CD4-positive, alpha-beta memory T cell (primary cell): ENCODE data around the gene CLPX. TPM values are rescaled to one million over a fixed set of nuclear protein-coding genes. Genes with fewer than 3 reads are reported as not detected.

Source experiments
- CTCF ChIA-PET: fragments of 350-600 bp; sonication (Branson Sonifier 250); formaldehyde crosslinking; loops from one replicate; lab custom pipeline; 2021; ENCODE audit warnings: inconsistent platforms; ENCODE audit not compliant: partially characterized antibody; lab: Charles Lee
- POLR2A ChIA-PET: fragments of 350-600 bp; sonication (Branson Sonifier 250); formaldehyde crosslinking; loops from one replicate; lab custom pipeline; 2021; ENCODE audit not compliant: partially characterized antibody; lab: Charles Lee
- DNase-seq, 5 donors: peaks; one replicate each; pipeline versions ENCODE4 v3.0.0 to v3.0.0-alpha.2; 2020 to 2022; ENCODE audit warnings: mixed read lengths in 1 of 5
- H3K27ac ChIP-seq: one replicate; pipeline ENCODE4 v1.7.0; 2013; ENCODE audit warnings: low read depth, low read length
- H3K27me3 ChIP-seq: 2 replicates; pipeline ENCODE4 v1.7.0; 2013; ENCODE audit warnings: mild to moderate bottlenecking, low read length, moderate library complexity; ENCODE audit not compliant: insufficient read depth
- H3K36me3 ChIP-seq: 2 replicates; pipeline ENCODE4 v1.7.0; 2013; ENCODE audit warnings: mild to moderate bottlenecking, low read length, moderate library complexity; ENCODE audit not compliant: insufficient read depth
- H3K4me1 ChIP-seq: 2 replicates; pipeline ENCODE4 v1.7.0; 2013; ENCODE audit warnings: mild to moderate bottlenecking, low read length, moderate library complexity; ENCODE audit not compliant: insufficient read depth
- H3K4me3 ChIP-seq, 2 donors: one replicate each; pipeline ENCODE4 v1.7.0; 2013; ENCODE audit warnings: low read length in 2 of 2, mild to moderate bottlenecking in 1 of 2
- H3K9me3 ChIP-seq, 2 donors: one replicate each; pipeline ENCODE4 v1.7.0; 2013; ENCODE audit warnings: low read length in 2 of 2, control low read depth in 1 of 2; ENCODE audit not compliant: control insufficient read depth in 1 of 2
- H3K27ac Mint-ChIP-seq, 7 donors: one replicate each; pipeline ENCODE4 v1.8.0; 2020 to 2021; ENCODE audit warnings: mixed read lengths in 7 of 7, mild to moderate bottlenecking in 6 of 7, inconsistent platforms in 3 of 7, moderate library complexity in 3 of 7
- H3K27me3 Mint-ChIP-seq, 2 donors: one replicate each; pipeline ENCODE4 v1.8.0; 2020 to 2021; ENCODE audit warnings: mixed read lengths in 2 of 2
- H3K36me3 Mint-ChIP-seq, 2 donors: one replicate each; pipeline ENCODE4 v1.8.0; 2020 to 2021; ENCODE audit warnings: mixed read lengths in 2 of 2, inconsistent platforms in 1 of 2, mild to moderate bottlenecking in 1 of 2
- H3K4me1 Mint-ChIP-seq, 4 donors: one replicate each; pipeline ENCODE4 v1.8.0; 2020 to 2021; ENCODE audit warnings: mixed read lengths in 4 of 4, mild to moderate bottlenecking in 1 of 4
- H3K4me3 Mint-ChIP-seq, 8 donors: one replicate each; pipeline ENCODE4 v1.8.0; 2020 to 2021; ENCODE audit warnings: mixed read lengths in 8 of 8, mild to moderate bottlenecking in 7 of 8, moderate library complexity in 6 of 8, inconsistent platforms in 3 of 8
- H3K9me3 Mint-ChIP-seq, 8 donors: one replicate each; pipeline ENCODE4 v1.8.0; 2020 to 2021; ENCODE audit warnings: mixed read lengths in 8 of 8, mild to moderate bottlenecking in 5 of 8, inconsistent platforms in 3 of 8, moderate library complexity in 1 of 8
- intact Hi-C: fragments of 100-400 bp; cut with micrococcal nuclease; formaldehyde crosslinking; loops from one replicate; pipeline ENCODE4 v1.15.1; 2023
- polyA plus RNA-seq, 2 donors: library from polyadenylated mRNA; unstranded; fragments of 300-500 nt; fragmentation: Illumina TruSeq; gene quantifications; one replicate each; pipeline ENCODE4 v1.2.3, GENCODE V29; 2021
- total RNA-seq, 2 experiments: library from RNA; stranded (reverse); gene quantifications; one replicate each; pipeline ENCODE4 v1.2.3, GENCODE V29; 2021

CLPX gene
- total and polyA plus RNA-seq, 4 experiments from 2014 or later = 28.1 to 52.4 (median 40.6) TPM

- Mint-ChIP-seq H3K4me3 (no peak overlapping the region), H3K4me1 (no peaks in the 10 kb centered on the region), H3K36me3 (no peaks in the 10 kb centered on the region), H3K27ac (no peak overlapping the region), H3K27me3 (peaks cover 2 to 4% of the 10 kb centered on the region in 2 donors), H3K9me3 (peaks cover 0 to 2% (median 0%) of the 10 kb centered on the region in 8 donors)
- intact Hi-C loops = no loop called here
- Histone ChIP-seq H3K4me3 (no peak overlapping the region), H3K36me3 (no peaks in the 10 kb centered on the region), H3K4me1 (no peaks in the 10 kb centered on the region), H3K27me3 (no peaks in the 10 kb centered on the region), H3K27ac (no peak overlapping the region), H3K9me3 (no peaks in the 10 kb centered on the region)
- no peak for DNase-seq
- CTCF ChIA-PET = no interaction called here
- POLR2A ChIA-PET = no interaction called here
These were observed 21.6 kb upstream of the CLPX start for GRCh38 chr15:65206750-65207149.

DNA sequence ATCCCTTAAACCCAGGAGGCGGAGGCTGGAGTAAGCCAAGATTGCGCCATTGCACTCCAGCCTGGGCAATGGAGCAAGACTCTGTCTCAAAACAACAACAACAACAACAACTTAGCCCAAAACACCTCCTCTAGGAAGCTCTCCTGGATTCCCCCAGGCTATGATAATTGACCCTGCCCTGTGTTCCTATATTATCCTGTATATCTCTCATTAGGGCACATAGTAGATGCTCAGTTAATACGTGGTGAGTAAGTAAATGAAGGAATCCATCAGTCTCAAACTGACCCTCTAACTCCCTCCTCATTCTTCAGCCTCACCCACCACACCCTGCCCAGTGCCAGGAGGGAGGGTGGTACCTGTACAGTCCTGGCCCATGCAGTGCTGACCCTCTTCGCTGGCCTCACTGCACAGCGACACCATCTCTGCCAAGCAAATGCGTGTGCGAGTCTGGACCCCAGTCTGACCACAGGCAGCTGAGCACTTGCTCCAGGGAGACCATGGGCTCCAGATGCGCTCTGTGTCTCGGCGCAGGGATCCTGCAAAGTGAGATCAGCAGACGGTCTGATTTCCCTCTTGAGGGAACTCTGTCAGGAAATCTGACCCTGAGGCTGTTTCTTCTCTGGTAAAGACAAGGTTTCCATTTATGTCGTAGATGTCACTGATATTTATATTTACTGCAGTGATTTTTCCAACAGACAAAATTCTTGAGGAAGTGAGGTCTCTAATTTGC is 20.0 kb upstream of the CLPX start:
- intact Hi-C loops = no loop called here
- H3K27ac Mint-ChIP-seq = no peak overlapping the region
- Histone ChIP-seq H3K9me3 (no peaks in the 10 kb centered on the region), H3K27ac (no peak overlapping the region), H3K36me3 (no peaks in the 10 kb centered on the region), H3K4me3 (no peak overlapping the region), H3K27me3 (no peaks in the 10 kb centered on the region), H3K4me1 (no peaks in the 10 kb centered on the region)
- no peak for DNase-seq
- H3K4me1 Mint-ChIP-seq = no peaks in the 10 kb centered on the region
- CTCF ChIA-PET = no interaction called here
- H3K27me3 Mint-ChIP-seq = peaks cover 2 to 4% of the 10 kb centered on the region in 2 donors
- POLR2A ChIA-PET = interaction anchor here (0.5 to 0.6 kb wide), 2 partner anchors 791 to 1080 kb away, joined by 3 read pairs; no protein-coding TSS in a partner anchor
- no peaks in the 10 kb centered on the region for H3K36me3 Mint-ChIP-seq
- peaks cover 0 to 2% (median 0%) of the 10 kb centered on the region in 8 donors for H3K9me3 Mint-ChIP-seq
- no peak overlapping the region for H3K4me3 Mint-ChIP-seq

DNA sequence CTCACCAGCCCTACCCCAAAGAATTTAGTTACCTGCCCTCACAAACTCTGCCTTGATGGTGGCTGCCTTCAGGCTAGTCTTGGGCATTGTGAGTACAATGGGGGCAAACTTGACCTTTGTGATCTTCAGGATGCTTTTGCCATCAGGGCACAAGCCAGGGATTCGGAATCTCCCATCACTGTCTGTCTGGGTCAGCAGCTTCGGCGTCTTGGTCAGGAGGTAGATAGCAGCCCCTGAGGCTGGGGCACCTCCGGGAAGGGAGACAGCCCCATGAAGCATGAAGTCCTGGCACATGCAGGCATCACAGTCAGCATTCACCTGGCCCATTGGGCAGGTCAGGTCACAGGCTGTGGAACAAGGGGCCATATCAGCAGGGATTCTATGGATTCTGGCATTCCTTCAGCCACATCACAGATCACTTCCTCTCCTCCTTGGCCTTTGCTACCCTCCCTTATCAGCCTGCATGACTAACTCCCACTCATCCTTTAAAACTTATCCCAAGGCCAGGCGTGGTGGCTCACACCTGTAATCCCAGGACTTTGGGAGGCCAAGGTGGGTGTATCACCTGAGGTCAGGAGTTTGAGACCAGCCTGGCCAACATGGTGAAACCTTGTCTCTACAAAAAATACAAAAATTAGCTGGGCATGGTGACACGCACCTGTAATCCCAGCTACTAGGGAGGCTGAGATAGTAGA is 19.2 kb upstream of the CLPX start:
- H3K4me3 ChIP-seq = no peak overlapping the region
- H3K9me3 ChIP-seq = no peaks in the 10 kb centered on the region
- no peaks in the 10 kb centered on the region for H3K4me1 ChIP-seq
- peaks cover 0 to 2% (median 0%) of the 10 kb centered on the region in 8 donors for H3K9me3 Mint-ChIP-seq
- POLR2A ChIA-PET = interaction anchor here (0.5 to 0.6 kb wide), 2 partner anchors 792 to 1080 kb away, joined by 3 read pairs; no protein-coding TSS in a partner anchor
- H3K4me1 Mint-ChIP-seq = no peaks in the 10 kb centered on the region
- DNase-seq = no peak
- CTCF ChIA-PET = no interaction called here
- intact Hi-C loops = no loop called here
- peaks cover 2 to 4% of the 10 kb centered on the region in 2 donors for H3K27me3 Mint-ChIP-seq
- H3K36me3 Mint-ChIP-seq = no peaks in the 10 kb centered on the region
- no peak overlapping the region for H3K27ac Mint-ChIP-seq
- H3K4me3 Mint-ChIP-seq = no peak overlapping the region
- H3K36me3 ChIP-seq = no peaks in the 10 kb centered on the region
- no peaks in the 10 kb centered on the region for H3K27me3 ChIP-seq
- no peak overlapping the region for H3K27ac ChIP-seq

- Mint-ChIP-seq H3K27ac (no peak overlapping the region), H3K36me3 (no peaks in the 10 kb centered on the region), H3K9me3 (peaks cover 0 to 2% (median 0%) of the 10 kb centered on the region in 8 donors), H3K4me1 (no peaks in the 10 kb centered on the region), H3K4me3 (no peak overlapping the region), H3K27me3 (peaks cover 0 to 2% of the 10 kb centered on the region in 2 donors)
- H3K4me3 ChIP-seq = no peak overlapping the region
- intact Hi-C loops = no loop called here
- no peaks in the 10 kb centered on the region for H3K27me3 ChIP-seq
- H3K27ac ChIP-seq = no peak overlapping the region
- H3K9me3 ChIP-seq = no peaks in the 10 kb centered on the region
- ChIA-PET CTCF (interaction anchor here (0.6 kb wide), 1 partner anchor 203 kb away, joined by 3 read pairs; no protein-coding TSS in a partner anchor), POLR2A (no interaction called here)
- no peaks in the 10 kb centered on the region for H3K36me3 ChIP-seq
- DNase-seq = no peak
- H3K4me1 ChIP-seq = no peaks in the 10 kb centered on the region
These were observed 16.8 kb upstream of the CLPX start for GRCh38 chr15:65201918-65202317.

GRCh38 chr15:65198571-65198970 is 13.4 kb upstream of the CLPX start:
- peaks cover 0 to 4% (median 0%) of the 10 kb centered on the region in 8 donors for H3K9me3 Mint-ChIP-seq
- H3K27me3 Mint-ChIP-seq = no peaks in the 10 kb centered on the region
- no peaks in the 10 kb centered on the region for H3K4me1 Mint-ChIP-seq
- no peak overlapping the region for H3K27ac Mint-ChIP-seq
- no peak for DNase-seq
- H3K27ac ChIP-seq = no peak overlapping the region
- no peaks in the 10 kb centered on the region for H3K4me1 ChIP-seq
- no peaks in the 10 kb centered on the region for H3K36me3 ChIP-seq
- H3K4me3 Mint-ChIP-seq = no peak overlapping the region
- H3K36me3 Mint-ChIP-seq = no peaks in the 10 kb centered on the region
- no peaks in the 10 kb centered on the region for H3K27me3 ChIP-seq
- intact Hi-C loops = no loop called here
- no peak overlapping the region for H3K4me3 ChIP-seq
- ChIA-PET POLR2A (no interaction called here), CTCF (no interaction called here)
- no peaks in the 10 kb centered on the region for H3K9me3 ChIP-seq

- no peaks in the 10 kb centered on the region for H3K9me3 ChIP-seq
- intact Hi-C loops = no loop called here
- Mint-ChIP-seq H3K4me3 (no peak overlapping the region), H3K9me3 (peaks cover 0 to 2% (median 0%) of the 10 kb centered on the region in 8 donors), H3K27ac (no peak overlapping the region), H3K36me3 (no peaks in the 10 kb centered on the region), H3K4me1 (no peaks in the 10 kb centered on the region), H3K27me3 (no peaks in the 10 kb centered on the region)
- no peak overlapping the region for H3K4me3 ChIP-seq
- H3K4me1 ChIP-seq = no peaks in the 10 kb centered on the region
- no peaks in the 10 kb centered on the region for H3K36me3 ChIP-seq
- ChIA-PET CTCF (interaction anchor here (1.2 kb wide), 1 partner anchor 405 kb away, joined by 3 read pairs; no protein-coding TSS in a partner anchor), POLR2A (no interaction called here)
- no peaks in the 10 kb centered on the region for H3K27me3 ChIP-seq
- DNase-seq = no peak
- H3K27ac ChIP-seq = no peak overlapping the region
These were observed 12.1 kb upstream of the CLPX start for GRCh38 chr15:65197337-65197645.

- Histone ChIP-seq H3K9me3 (no peaks in the 10 kb centered on the region), H3K27me3 (no peaks in the 10 kb centered on the region), H3K36me3 (no peaks in the 10 kb centered on the region), H3K27ac (no peak overlapping the region), H3K4me1 (no peaks in the 10 kb centered on the region), H3K4me3 (no peak overlapping the region)
- no peaks in the 10 kb centered on the region for H3K4me1 Mint-ChIP-seq
- no peak for DNase-seq
- no peaks in the 10 kb centered on the region for H3K36me3 Mint-ChIP-seq
- CTCF ChIA-PET = interaction anchor here (1.2 kb wide), 1 partner anchor 404 kb away, joined by 3 read pairs; no protein-coding TSS in a partner anchor
- no peaks in the 10 kb centered on the region for H3K27me3 Mint-ChIP-seq
- H3K4me3 Mint-ChIP-seq = no peak overlapping the region
- POLR2A ChIA-PET = no interaction called here
- H3K27ac Mint-ChIP-seq = no peak overlapping the region
- intact Hi-C loops = no loop called here
- peaks cover 0 to 2% (median 0%) of the 10 kb centered on the region in 8 donors for H3K9me3 Mint-ChIP-seq
These were observed 11.6 kb upstream of the CLPX start for GRCh38 chr15:65196637-65197336.
